Heart left ventricle (tissue), 16 donors: Measurements from ENCODE around the gene SLC39A11. TPM values are rescaled to one million over a fixed set of nuclear protein-coding genes. Genes with fewer than 3 reads are reported as not detected.

Experiments
- ATAC-seq, 4 donors: fragments of 200-7000 bp; cut with Tn5 transposase; one replicate each; pipeline ENCODE4 v1.9.1; 2020 to 2022; ENCODE audit warnings: moderate library complexity in 4 of 4, mild to moderate bottlenecking in 3 of 4, moderate number of reproducible peaks in 1 of 4
- DNase-seq, 5 donors: peaks; one replicate each; pipeline ENCODE4 v3.0.0-alpha.2; 2020
- H3K27ac ChIP-seq, 12 donors: fragments of 200-600 bp; sonication (generic) in 4 of 12; one replicate each; pipeline versions ENCODE4 v1.5.0 to v1.8.0; 2016 to 2022; ENCODE audit warnings: mild to moderate bottlenecking in 2 of 12
- H3K27me3 ChIP-seq, 9 donors: fragments of 200-600 bp; sonication (generic) in 2 of 9; one replicate each; pipeline versions ENCODE4 v1.5.1 to v1.8.0; 2016 to 2022; ENCODE audit warnings: mild to moderate bottlenecking in 3 of 9
- H3K36me3 ChIP-seq, 9 donors: fragments of 200-600 bp; sonication (generic) in 2 of 9; one replicate each; pipeline versions ENCODE4 v1.5.0 to v1.8.0; 2018 to 2022; ENCODE audit warnings: mild to moderate bottlenecking in 2 of 9
- H3K4me1 ChIP-seq, 12 donors: fragments of 200-600 bp; sonication (generic) in 4 of 12; one replicate each; pipeline versions ENCODE4 v1.5.0 to v1.8.0; 2016 to 2022; ENCODE audit warnings: mild to moderate bottlenecking in 3 of 12
- H3K4me3 ChIP-seq, 12 donors: fragments of 200-600 bp; sonication (generic) in 4 of 12; one replicate each; pipeline versions ENCODE4 v1.5.0 to v1.8.0; 2017 to 2022; ENCODE audit warnings: mild to moderate bottlenecking in 9 of 12, moderate library complexity in 4 of 12
- H3K9me3 ChIP-seq, 12 donors: fragments of 200-600 bp; sonication (generic) in 4 of 12; one replicate each; pipeline versions ENCODE4 v1.5.0 to v1.8.0; 2016 to 2022; ENCODE audit warnings: mild to moderate bottlenecking in 1 of 12
- CTCF ChIP-seq, 12 donors: fragments of 200-600 bp; sonication (generic) in 4 of 12; IDR thresholded peaks; one replicate each; pipeline versions ENCODE4 v1.5.0 to v1.8.0; 2018 to 2022; ENCODE audit warnings: antibody characterized with exemption in 12 of 12, mild to moderate bottlenecking in 5 of 12
- POLR2A ChIP-seq, 2 donors: fragments of 450-650 bp; IDR thresholded peaks; one replicate each; pipeline ENCODE4 v1.6.1; 2017; ENCODE audit warnings: antibody characterized with exemption in 2 of 2, mild to moderate bottlenecking in 2 of 2, moderate library complexity in 2 of 2
- WGBS, 4 donors: extraction: QIAGEN DNeasy Blood & Tissue Kit in 2 of 4; methylation state at CpG; one replicate each; pipeline versions ENCODE4 v1.1.5 to v1.1.7; 2013 to 2018; 5-methylcytosine and 5-hydroxymethylcytosine counted together
- intact Hi-C, 10 donors: fragments of 100-400 bp; cut with DNase I; formaldehyde crosslinking; loops; one replicate each; pipeline versions ENCODE4 v1.11.1 to v1.14.2; 2022
- polyA plus RNA-seq, 2 donors: library from polyadenylated mRNA; stranded (reverse); fragments of 200-250 nt; gene quantifications; one replicate each; pipeline ENCODE4 v1.2.3, GENCODE V29; 2013
- total RNA-seq, 9 donors: library from RNA; depleted of rRNA in 2 of 9; stranded (reverse); fragments of >200 nt in 2 of 9; fragmentation: NEBNext Ultra II Directional in 3 of 9; extraction: Animal tissue kit (Norgen Biotek cat#: 25700) in 3 of 9; gene quantifications; one replicate each; pipeline versions ENCODE4 v1.1.0 to v1.2.4, GENCODE V29; 2016 to 2023
- donor health status: ischemic (EF 13 %, LVEDD 7.1; RV severe dilation, severe dysfunction).
- donor health status: healthy with polysubstance abuse.
- donor health status: DM: no; HTN: yes; CAD: no.
- donor health status: DM: no; HTN: no; CAD: no.
- donor health status: ischemic (EF 25% LVEDD 6.9; RV normal size, moderate dysfunction).
- donor health status: ischemic (EF 25% LVEDD 5.7; RV mildly dilated, moderate dysfunction).
- donor health status: healthy.
- donor health status: DM: yes; HTN: yes; CAD: no.
- donor health status: ischemic (EF 35%, LVEDD 5.7; RV mildly dilated, moderate dysfunction).
- donor health status: nonischemic (EF 11% LVEDD 7.7; RV severe dilation, severe dysfunction).
- donor health status: DM: yes; HTN: yes; CAD: no.
- donor health status: PGD.
- donor health status: ischemic (EF 29% LVEDD 5.4; RV normal size, mild dysfunction).
- donor health status: nonischemic (EF 23%, LVEDD 6.1; RV moderate dilation, normal function).

Gene SLC39A11
- total and polyA plus RNA-seq, 11 donors, result 2.5 to 23.3 (median 8.4) TPM

GRCh38 chr17:72928454-72929136 lies 163.9 kb downstream of the SLC39A11 start:
- H3K4me1 ChIP-seq, result no peaks in the 10 kb centered on the region
- H3K27me3 ChIP-seq, result no peaks in the 10 kb centered on the region
- WGBS, 4 donors, result 91 to 96% (median 93%) methylated on average over 7 of the region's 7 CpGs
- no peak for TF ChIP-seq POLR2A (IDR thresholded peaks at IDR 0.05)
- no peak for TF ChIP-seq CTCF (IDR thresholded peaks at IDR 0.05)
- H3K27ac ChIP-seq, result no peak overlapping the region
- ATAC-seq (no peak), DNase-seq (no peak)
- H3K36me3 ChIP-seq, result no peaks in the 10 kb centered on the region
- H3K9me3 ChIP-seq, result no peaks in the 10 kb centered on the region
- H3K4me3 ChIP-seq, result no peak overlapping the region
- intact Hi-C loops, result no loop called here

- no peaks in the 10 kb centered on the region for H3K36me3 ChIP-seq
- DNase-seq, result no peak
- WGBS, 4 donors, result 45 to 62% (median 52%) methylated on average over 1 of the region's 1 CpG
- intact Hi-C loops, result no loop called here
- no peaks in the 10 kb centered on the region for H3K4me1 ChIP-seq
- H3K4me3 ChIP-seq, result no peak overlapping the region
- TF ChIP-seq CTCF (IDR thresholded peaks at IDR 0.05) (no peak), POLR2A (IDR thresholded peaks at IDR 0.05) (no peak)
- no peak overlapping the region for H3K27ac ChIP-seq
- no peak for ATAC-seq
- H3K27me3 ChIP-seq, result no peaks in the 10 kb centered on the region
- H3K9me3 ChIP-seq, result no peaks in the 10 kb centered on the region
These were observed 164.7 kb downstream of the SLC39A11 start for GRCh38 chr17:72927760-72928159.

GRCh38 chr17:72927146-72927545 lies 165.3 kb downstream of the SLC39A11 start:
- Histone ChIP-seq H3K27me3 (no peaks in the 10 kb centered on the region), H3K27ac (no peak overlapping the region), H3K4me3 (no peak overlapping the region), H3K9me3 (no peaks in the 10 kb centered on the region), H3K4me1 (no peaks in the 10 kb centered on the region), H3K36me3 (no peaks in the 10 kb centered on the region)
- TF ChIP-seq CTCF (IDR thresholded peaks at IDR 0.05) (no peak), POLR2A (IDR thresholded peaks at IDR 0.05) (no peak)
- no peak for DNase-seq
- 82 to 95% (median 86%) methylated on average over 6 of the region's 6 CpGs for whole genome bisulfite sequencing, 4 donors
- ATAC-seq, result no peak
- intact Hi-C loops, result no loop called here

GRCh38 chr17:72926171-72926570 lies 166.3 kb downstream of the SLC39A11 start:
- Histone ChIP-seq H3K27me3 (no peaks in the 10 kb centered on the region), H3K9me3 (no peaks in the 10 kb centered on the region), H3K36me3 (no peaks in the 10 kb centered on the region), H3K4me1 (no peaks in the 10 kb centered on the region), H3K4me3 (no peak overlapping the region), H3K27ac (no peak overlapping the region)
- no peak for ATAC-seq
- TF ChIP-seq POLR2A (IDR thresholded peaks at IDR 0.05) (no peak), CTCF (IDR thresholded peaks at IDR 0.05) (no peak)
- DNase-seq, result no peak
- WGBS, 4 donors, result 79 to 93% (median 84%) methylated on average over 1 of the region's 1 CpG
- intact Hi-C loops, result no loop called here
